ENCODE measurements around the gene HMCN2.

DNA sequence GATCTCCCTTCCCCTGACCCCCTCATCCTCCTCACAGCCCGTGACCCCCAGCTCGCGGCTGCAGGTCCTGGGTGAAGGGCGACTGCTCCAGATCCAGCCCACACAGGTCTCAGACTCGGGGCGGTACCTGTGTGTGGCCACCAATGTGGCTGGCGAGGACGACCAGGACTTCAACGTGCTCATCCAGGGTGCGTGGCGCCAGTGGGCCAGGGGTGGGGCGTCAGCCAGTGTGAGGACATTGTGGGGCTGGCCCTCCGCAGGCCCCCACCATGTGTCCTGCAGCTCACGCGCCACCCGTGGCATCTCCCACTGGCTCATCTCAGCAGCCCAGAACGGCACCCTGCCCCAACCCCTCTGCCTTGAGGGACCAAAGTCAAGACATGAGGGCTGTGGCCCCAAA lies 112.1 kb downstream of the HMCN2 start:
- TF ChIP-seq, protein P1, sequence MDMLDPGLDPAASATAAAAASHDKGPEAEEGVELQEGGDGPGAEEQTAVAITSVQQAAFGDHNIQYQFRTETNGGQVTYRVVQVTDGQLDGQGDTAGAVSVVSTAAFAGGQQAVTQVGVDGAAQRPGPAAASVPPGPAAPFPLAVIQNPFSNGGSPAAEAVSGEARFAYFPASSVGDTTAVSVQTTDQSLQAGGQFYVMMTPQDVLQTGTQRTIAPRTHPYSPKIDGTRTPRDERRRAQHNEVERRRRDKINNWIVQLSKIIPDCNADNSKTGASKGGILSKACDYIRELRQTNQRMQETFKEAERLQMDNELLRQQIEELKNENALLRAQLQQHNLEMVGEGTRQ (CRISPR knock-in tag; IDR thresholded peaks at IDR 0.05) = no peak
- TF ChIP-seq, protein P2, sequence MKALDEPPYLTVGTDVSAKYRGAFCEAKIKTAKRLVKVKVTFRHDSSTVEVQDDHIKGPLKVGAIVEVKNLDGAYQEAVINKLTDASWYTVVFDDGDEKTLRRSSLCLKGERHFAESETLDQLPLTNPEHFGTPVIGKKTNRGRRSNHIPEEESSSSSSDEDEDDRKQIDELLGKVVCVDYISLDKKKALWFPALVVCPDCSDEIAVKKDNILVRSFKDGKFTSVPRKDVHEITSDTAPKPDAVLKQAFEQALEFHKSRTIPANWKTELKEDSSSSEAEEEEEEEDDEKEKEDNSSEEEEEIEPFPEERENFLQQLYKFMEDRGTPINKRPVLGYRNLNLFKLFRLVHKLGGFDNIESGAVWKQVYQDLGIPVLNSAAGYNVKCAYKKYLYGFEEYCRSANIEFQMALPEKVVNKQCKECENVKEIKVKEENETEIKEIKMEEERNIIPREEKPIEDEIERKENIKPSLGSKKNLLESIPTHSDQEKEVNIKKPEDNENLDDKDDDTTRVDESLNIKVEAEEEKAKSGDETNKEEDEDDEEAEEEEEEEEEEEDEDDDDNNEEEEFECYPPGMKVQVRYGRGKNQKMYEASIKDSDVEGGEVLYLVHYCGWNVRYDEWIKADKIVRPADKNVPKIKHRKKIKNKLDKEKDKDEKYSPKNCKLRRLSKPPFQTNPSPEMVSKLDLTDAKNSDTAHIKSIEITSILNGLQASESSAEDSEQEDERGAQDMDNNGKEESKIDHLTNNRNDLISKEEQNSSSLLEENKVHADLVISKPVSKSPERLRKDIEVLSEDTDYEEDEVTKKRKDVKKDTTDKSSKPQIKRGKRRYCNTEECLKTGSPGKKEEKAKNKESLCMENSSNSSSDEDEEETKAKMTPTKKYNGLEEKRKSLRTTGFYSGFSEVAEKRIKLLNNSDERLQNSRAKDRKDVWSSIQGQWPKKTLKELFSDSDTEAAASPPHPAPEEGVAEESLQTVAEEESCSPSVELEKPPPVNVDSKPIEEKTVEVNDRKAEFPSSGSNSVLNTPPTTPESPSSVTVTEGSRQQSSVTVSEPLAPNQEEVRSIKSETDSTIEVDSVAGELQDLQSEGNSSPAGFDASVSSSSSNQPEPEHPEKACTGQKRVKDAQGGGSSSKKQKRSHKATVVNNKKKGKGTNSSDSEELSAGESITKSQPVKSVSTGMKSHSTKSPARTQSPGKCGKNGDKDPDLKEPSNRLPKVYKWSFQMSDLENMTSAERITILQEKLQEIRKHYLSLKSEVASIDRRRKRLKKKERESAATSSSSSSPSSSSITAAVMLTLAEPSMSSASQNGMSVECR (CRISPR knock-in tag; IDR thresholded peaks at IDR 0.05; ENCODE audit: borderline replicate concordance) = no peak
- no peak for TF ChIP-seq MYBL2 (CRISPR knock-in tag; IDR thresholded peaks at IDR 0.05)
- no peak for TF ChIP-seq TEAD4 (CRISPR knock-in tag; IDR thresholded peaks at IDR 0.05)
- TF ChIP-seq, protein P3, sequence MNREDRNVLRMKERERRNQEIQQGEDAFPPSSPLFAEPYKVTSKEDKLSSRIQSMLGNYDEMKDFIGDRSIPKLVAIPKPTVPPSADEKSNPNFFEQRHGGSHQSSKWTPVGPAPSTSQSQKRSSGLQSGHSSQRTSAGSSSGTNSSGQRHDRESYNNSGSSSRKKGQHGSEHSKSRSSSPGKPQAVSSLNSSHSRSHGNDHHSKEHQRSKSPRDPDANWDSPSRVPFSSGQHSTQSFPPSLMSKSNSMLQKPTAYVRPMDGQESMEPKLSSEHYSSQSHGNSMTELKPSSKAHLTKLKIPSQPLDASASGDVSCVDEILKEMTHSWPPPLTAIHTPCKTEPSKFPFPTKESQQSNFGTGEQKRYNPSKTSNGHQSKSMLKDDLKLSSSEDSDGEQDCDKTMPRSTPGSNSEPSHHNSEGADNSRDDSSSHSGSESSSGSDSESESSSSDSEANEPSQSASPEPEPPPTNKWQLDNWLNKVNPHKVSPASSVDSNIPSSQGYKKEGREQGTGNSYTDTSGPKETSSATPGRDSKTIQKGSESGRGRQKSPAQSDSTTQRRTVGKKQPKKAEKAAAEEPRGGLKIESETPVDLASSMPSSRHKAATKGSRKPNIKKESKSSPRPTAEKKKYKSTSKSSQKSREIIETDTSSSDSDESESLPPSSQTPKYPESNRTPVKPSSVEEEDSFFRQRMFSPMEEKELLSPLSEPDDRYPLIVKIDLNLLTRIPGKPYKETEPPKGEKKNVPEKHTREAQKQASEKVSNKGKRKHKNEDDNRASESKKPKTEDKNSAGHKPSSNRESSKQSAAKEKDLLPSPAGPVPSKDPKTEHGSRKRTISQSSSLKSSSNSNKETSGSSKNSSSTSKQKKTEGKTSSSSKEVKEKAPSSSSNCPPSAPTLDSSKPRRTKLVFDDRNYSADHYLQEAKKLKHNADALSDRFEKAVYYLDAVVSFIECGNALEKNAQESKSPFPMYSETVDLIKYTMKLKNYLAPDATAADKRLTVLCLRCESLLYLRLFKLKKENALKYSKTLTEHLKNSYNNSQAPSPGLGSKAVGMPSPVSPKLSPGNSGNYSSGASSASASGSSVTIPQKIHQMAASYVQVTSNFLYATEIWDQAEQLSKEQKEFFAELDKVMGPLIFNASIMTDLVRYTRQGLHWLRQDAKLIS (CRISPR knock-in tag; IDR thresholded peaks at IDR 0.05; ENCODE audit: borderline replicate concordance) = no peak
- TF ChIP-seq, protein P4, sequence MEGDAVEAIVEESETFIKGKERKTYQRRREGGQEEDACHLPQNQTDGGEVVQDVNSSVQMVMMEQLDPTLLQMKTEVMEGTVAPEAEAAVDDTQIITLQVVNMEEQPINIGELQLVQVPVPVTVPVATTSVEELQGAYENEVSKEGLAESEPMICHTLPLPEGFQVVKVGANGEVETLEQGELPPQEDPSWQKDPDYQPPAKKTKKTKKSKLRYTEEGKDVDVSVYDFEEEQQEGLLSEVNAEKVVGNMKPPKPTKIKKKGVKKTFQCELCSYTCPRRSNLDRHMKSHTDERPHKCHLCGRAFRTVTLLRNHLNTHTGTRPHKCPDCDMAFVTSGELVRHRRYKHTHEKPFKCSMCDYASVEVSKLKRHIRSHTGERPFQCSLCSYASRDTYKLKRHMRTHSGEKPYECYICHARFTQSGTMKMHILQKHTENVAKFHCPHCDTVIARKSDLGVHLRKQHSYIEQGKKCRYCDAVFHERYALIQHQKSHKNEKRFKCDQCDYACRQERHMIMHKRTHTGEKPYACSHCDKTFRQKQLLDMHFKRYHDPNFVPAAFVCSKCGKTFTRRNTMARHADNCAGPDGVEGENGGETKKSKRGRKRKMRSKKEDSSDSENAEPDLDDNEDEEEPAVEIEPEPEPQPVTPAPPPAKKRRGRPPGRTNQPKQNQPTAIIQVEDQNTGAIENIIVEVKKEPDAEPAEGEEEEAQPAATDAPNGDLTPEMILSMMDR (IDR thresholded peaks at IDR 0.05) = no peak
- TF ChIP-seq SP1 (CRISPR knock-in tag; conservative IDR thresholded peaks at IDR 0.05) = no peak
- TF ChIP-seq NR1H2 (CRISPR knock-in tag; IDR thresholded peaks at IDR 0.05) = no peak
- TF ChIP-seq SOX15 (CRISPR knock-in tag; IDR thresholded peaks at IDR 0.05) = no peak
- TF ChIP-seq TCF7 (CRISPR knock-in tag; IDR thresholded peaks at IDR 0.05; ENCODE audit: low read depth) = no peak
- TF ChIP-seq RELA (CRISPR knock-in tag; IDR thresholded peaks at IDR 0.05; ENCODE audit: borderline replicate concordance) = no peak
- TF ChIP-seq GABPB1 (CRISPR knock-in tag; IDR thresholded peaks at IDR 0.05) = no peak

All from WTC11 (cell line).